NCI-H2196 (cell line): ENCODE results near the gene MBP.
A peak's percentile ranks its signal among the peaks of the same experiment; 100 is the strongest.

Experiments
- DNase-seq: peaks from one replicate; lab custom pipeline; 2025; ENCODE audit not compliant: unreplicated experiment; lab: John Stamatoyannopoulos, UW

The MBP gene

GRCh38 chr18:77135339-77136075 lies 2.9 kb upstream of the MBP start:
- no peak for DNase-seq

GRCh38 chr18:77134611-77135010 lies 2.0 kb upstream of the MBP start:
- DNase-seq, result no peak

GRCh38 chr18:77133835-77134496 lies 1.4 kb upstream of the MBP start:
- DNase-seq, result no peak

GRCh38 chr18:77133051-77133834 lies 660 bp upstream of the MBP start:
- DNase-seq, result peak; percentile 55

- peak; percentile 46 for DNase-seq
Observed at GRCh38 chr18:77131652-77132368, 773 bp downstream of the MBP start.

- no peak for DNase-seq
Observed at GRCh38 chr18:77131100-77131651, 1.4 kb downstream of the MBP start.

GRCh38 chr18:77130229-77131099 lies 2.1 kb downstream of the MBP start:
- DNase-seq, result no peak

GRCh38 chr18:77129150-77129551 lies 3.4 kb downstream of the MBP start:
- DNase-seq, result peak; percentile 16

GRCh38 chr18:77127769-77128671 lies 4.6 kb downstream of the MBP start:
- DNase-seq, result peak; percentile 74

GRCh38 chr18:77124452-77124922 lies 8.1 kb downstream of the MBP start:
- DNase-seq, result no peak

- no peak for DNase-seq
Observed at GRCh38 chr18:77123320-77124231, 9.0 kb downstream of the MBP start.

- no peak for DNase-seq
Observed at GRCh38 chr18:77121523-77121922, 11.1 kb downstream of the MBP start.

GRCh38 chr18:77119851-77120491 lies 12.6 kb downstream of the MBP start:
- DNase-seq, result no peak

- no peak for DNase-seq
Observed at GRCh38 chr18:77119101-77119850, 13.3 kb downstream of the MBP start.

GRCh38 chr18:77118256-77119090 lies 14.1 kb downstream of the MBP start:
- DNase-seq, result no peak
